PC-3 (cell line): ENCODE results near the gene C1D.

ENCODE experiments used
- CTCF ChIP-seq: fragments of 300-600 bp; sonication (generic); conservative IDR thresholded peaks from 2 replicates; pipeline ENCODE4 v1.5.1; 2017; ENCODE audit warnings: antibody characterized with exemption, low read depth, mild to moderate bottlenecking, low read length
- EZH2 ChIP-seq: fragments of 300-600 bp; sonication (generic); IDR thresholded peaks from one replicate; pipeline ENCODE4 v1.6.1; 2017; ENCODE audit warnings: antibody characterized with exemption, mild to moderate bottlenecking, low read length; ENCODE audit not compliant: unreplicated experiment
- EZH2phosphoT487 ChIP-seq: fragments of 300-600 bp; sonication (generic); IDR thresholded peaks from 2 replicates; pipeline ENCODE4 v1.6.1; 2018; ENCODE audit warnings: mild to moderate bottlenecking, antibody characterized with exemption, low read length, borderline replicate concordance

GRCh38 chr2:67997903-67998302, 64.9 kb downstream of the C1D start:
- TF ChIP-seq CTCF (no peak), EZH2 (no peak), EZH2phosphoT487 (no peak)
